Sigmoid colon (tissue), 7 donors: ENCODE results near the gene ELFN2. TPM values are rescaled to one million over a fixed set of nuclear protein-coding genes. Genes with fewer than 3 reads are reported as not detected.

Experiments
- DNase-seq: peaks from one replicate; pipeline ENCODE4 v3.0.0-alpha.2; 2019
- H3K27ac ChIP-seq, 4 donors: fragments of 200-600 bp; sonication (generic); one replicate each; pipeline ENCODE4 v1.5.1; 2016 to 2019; ENCODE audit warnings: mild to moderate bottlenecking in 1 of 4
- H3K27me3 ChIP-seq, 3 donors: fragments of 200-600 bp; sonication (generic); one replicate each; pipeline ENCODE4 v1.5.1; 2019; ENCODE audit warnings: mild to moderate bottlenecking in 1 of 3
- H3K36me3 ChIP-seq, 4 donors: fragments of 200-600 bp; sonication (generic); one replicate each; pipeline ENCODE4 v1.5.1; 2016 to 2019
- H3K4me1 ChIP-seq, 4 donors: fragments of 200-600 bp; sonication (generic); one replicate each; pipeline ENCODE4 v1.5.1; 2017 to 2019
- H3K4me3 ChIP-seq, 4 donors: fragments of 200-600 bp; sonication (generic); one replicate each; pipeline ENCODE4 v1.5.1; 2017 to 2019; ENCODE audit warnings: mild to moderate bottlenecking in 2 of 4, moderate library complexity in 1 of 4
- H3K9me3 ChIP-seq, 4 donors: fragments of 200-600 bp in 3 of 4; sonication (generic) in 3 of 4; one replicate each; pipeline versions ENCODE4 v1.5.1 to v1.6.1; 2013 to 2019
- EP300 ChIP-seq, 4 donors: sonication (generic); formaldehyde crosslinking; IDR thresholded peaks; one replicate each; pipeline ENCODE4 v1.6.1; 2017; ENCODE audit warnings: antibody characterized with exemption in 4 of 4
- POLR2A ChIP-seq, 2 donors: fragments of 450-650 bp; IDR thresholded peaks; one replicate each; pipeline ENCODE4 v1.6.1; 2016; ENCODE audit warnings: antibody characterized with exemption in 2 of 2, mild to moderate bottlenecking in 2 of 2, moderate library complexity in 2 of 2
- POLR2AphosphoS5 ChIP-seq, 4 donors: sonication (generic); formaldehyde crosslinking; IDR thresholded peaks; one replicate each; pipeline ENCODE4 v1.6.1; 2017; ENCODE audit warnings: antibody characterized with exemption in 4 of 4
- WGBS, 2 donors: extraction: QIAGEN DNeasy Blood & Tissue Kit; methylation state at CpG; one replicate each; pipeline ENCODE4 v1.1.7; 2013; 5-methylcytosine and 5-hydroxymethylcytosine counted together
- intact Hi-C: fragments of 100-400 bp; cut with DNase I; formaldehyde crosslinking; loops from one replicate; pipeline ENCODE4 v1.15.1; 2023
- polyA plus RNA-seq, 3 donors: library from polyadenylated mRNA; stranded (reverse); fragments of 200-250 nt; gene quantifications; one replicate each; pipeline ENCODE4 v1.2.3, GENCODE V29; 2013
- total RNA-seq, 4 donors: library from RNA; depleted of rRNA; stranded (reverse); fragments of >200 nt; gene quantifications; one replicate each; pipeline ENCODE4 v1.1.0, GENCODE V29; 2016
- TF ChIP-seq, protein P1 (sequence below), 4 experiments: fragments of 450-650 bp in 3 of 4; fragments of 200-600 bp in 1 of 4; IDR thresholded peaks; one replicate each; pipeline ENCODE4 v1.5.1; 2016 to 2019; ENCODE audit warnings: antibody characterized with exemption in 4 of 4, mild to moderate bottlenecking in 3 of 4, moderate library complexity in 2 of 4
- donor health status: healthy with polysubstance abuse.
- donor health status: Bipolar disorder and iron deficiency.
- donor health status: healthy.

The ELFN2 gene
- total and polyA plus RNA-seq, 7 donors: under 0.01 to 0.55 (median 0.15) TPM; not detected in 3

DNA sequence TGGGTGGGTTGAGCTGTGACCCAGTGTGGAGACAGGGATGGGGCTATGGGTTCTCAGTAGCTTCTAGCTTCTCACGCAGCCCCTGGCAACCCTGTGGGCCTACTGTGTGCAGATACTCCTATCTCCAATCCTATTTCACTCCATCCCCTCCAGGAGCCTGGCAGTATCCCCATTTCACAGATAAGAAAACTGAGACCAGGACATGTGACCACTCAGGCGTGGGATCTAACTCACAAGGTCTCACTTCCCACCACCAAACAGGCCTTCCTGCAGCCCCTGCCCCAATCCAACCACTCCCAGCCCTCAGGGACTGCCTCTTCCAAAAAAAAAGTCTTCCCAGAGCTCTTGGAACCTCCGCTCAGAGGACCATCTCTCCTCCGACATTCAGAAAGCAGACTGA is 15.6 kb downstream of the ELFN2 start:
- H3K27me3 ChIP-seq: peaks cover 0 to 53% (median 2%) of the 10 kb centered on the region in 3 donors
- no peaks in the 10 kb centered on the region for H3K4me1 ChIP-seq
- no peak overlapping the region for H3K4me3 ChIP-seq
- WGBS, 2 donors: 69 to 89% methylated on average over 4 of the region's 4 CpGs
- no peak overlapping the region for H3K27ac ChIP-seq
- no peaks in the 10 kb centered on the region for H3K9me3 ChIP-seq
- intact Hi-C loops: no loop called here
- no peaks in the 10 kb centered on the region for H3K36me3 ChIP-seq
- TF ChIP-seq POLR2AphosphoS5 (IDR thresholded peaks at IDR 0.05): no peak
- no peak for DNase-seq

DNA sequence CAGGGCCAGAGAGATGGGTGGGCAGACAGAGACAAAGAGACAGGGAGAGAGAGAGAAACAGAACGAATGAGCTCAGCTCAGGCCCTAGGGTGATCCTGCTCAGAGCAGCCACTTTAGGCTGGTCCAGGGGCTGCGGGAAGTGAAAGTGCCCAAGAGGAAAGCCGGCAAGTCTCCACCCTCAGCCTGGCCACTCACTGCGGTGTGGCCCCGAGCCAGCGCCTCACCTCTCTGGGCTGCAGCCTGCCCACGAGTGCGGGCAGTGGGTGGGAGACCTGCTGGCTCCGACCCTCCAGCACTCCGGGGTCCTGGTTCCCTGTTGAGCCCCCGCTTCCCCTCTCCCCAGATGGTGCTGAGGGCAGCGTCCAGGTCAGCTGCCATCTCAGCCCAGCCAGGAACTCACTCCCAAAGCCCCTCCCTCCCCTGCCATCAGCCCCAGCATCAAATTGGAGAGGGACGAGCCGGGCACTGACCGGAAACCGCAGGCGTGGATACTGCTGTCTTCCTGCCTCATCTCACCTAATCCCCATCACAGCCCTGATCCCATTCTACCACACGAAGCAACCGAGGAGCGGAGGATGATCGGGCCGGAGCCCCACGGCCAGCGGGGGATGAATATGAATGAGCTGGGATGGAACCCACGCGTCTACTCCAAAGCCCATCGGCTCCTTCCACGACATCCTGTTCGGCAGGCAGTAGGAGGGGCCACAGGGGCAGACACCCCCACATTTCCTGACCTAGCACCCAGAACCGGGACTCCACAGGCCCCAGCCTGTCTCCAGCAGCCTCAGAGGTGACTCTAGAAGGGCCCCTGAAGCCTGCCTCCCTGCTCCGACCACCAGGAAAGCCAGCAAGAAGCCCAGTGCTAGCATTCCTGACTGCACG is 16.9 kb downstream of the ELFN2 start:
- H3K4me1 ChIP-seq: no peaks in the 10 kb centered on the region
- peaks cover 0 to 47% (median 0%) of the 10 kb centered on the region in 3 donors for H3K27me3 ChIP-seq
- no peak overlapping the region for H3K27ac ChIP-seq
- WGBS, 2 donors: 70 to 72% methylated on average over 32 of the region's 32 CpGs
- no peak for DNase-seq
- H3K4me3 ChIP-seq: no peak overlapping the region
- TF ChIP-seq POLR2AphosphoS5 (IDR thresholded peaks at IDR 0.05): no peak
- no peak for TF ChIP-seq EP300 (IDR thresholded peaks at IDR 0.05)
- TF ChIP-seq, protein P1, sequence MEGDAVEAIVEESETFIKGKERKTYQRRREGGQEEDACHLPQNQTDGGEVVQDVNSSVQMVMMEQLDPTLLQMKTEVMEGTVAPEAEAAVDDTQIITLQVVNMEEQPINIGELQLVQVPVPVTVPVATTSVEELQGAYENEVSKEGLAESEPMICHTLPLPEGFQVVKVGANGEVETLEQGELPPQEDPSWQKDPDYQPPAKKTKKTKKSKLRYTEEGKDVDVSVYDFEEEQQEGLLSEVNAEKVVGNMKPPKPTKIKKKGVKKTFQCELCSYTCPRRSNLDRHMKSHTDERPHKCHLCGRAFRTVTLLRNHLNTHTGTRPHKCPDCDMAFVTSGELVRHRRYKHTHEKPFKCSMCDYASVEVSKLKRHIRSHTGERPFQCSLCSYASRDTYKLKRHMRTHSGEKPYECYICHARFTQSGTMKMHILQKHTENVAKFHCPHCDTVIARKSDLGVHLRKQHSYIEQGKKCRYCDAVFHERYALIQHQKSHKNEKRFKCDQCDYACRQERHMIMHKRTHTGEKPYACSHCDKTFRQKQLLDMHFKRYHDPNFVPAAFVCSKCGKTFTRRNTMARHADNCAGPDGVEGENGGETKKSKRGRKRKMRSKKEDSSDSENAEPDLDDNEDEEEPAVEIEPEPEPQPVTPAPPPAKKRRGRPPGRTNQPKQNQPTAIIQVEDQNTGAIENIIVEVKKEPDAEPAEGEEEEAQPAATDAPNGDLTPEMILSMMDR (IDR thresholded peaks at IDR 0.05): no peak
- TF ChIP-seq POLR2A (IDR thresholded peaks at IDR 0.05): no peak
- intact Hi-C loops: no loop called here
- no peaks in the 10 kb centered on the region for H3K9me3 ChIP-seq
- H3K36me3 ChIP-seq: no peaks in the 10 kb centered on the region

DNA sequence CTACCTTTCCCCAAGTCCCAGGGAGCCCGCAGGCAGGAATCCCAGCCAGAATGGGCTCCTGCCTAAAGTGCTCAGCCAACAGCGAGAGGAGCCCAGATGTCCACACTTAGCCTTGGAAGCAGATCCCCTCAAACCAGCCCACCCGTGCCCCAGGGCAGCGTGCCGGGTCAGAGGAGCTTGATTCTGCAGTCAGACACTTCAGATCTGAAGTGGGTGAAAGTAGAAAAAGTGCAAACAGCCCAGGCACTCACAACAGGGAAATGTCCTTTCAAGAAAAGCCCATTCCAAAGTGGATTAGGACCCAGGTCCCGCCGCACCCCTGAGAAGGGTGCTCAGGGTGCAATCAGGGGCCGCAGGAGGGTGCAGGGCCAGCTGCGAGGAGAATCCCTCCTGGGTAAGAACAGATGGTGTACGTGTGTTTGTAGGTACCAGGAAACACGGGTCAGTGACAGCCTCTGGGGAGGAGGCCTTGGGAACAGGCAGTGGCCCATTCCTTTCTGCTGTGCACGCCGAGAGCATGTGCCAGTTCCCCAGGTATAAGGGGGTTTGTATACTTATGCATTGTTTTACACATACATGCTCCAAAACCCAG is 17.7 kb downstream of the ELFN2 start:
- no peak overlapping the region for H3K27ac ChIP-seq
- no peaks in the 10 kb centered on the region for H3K4me1 ChIP-seq
- 76 to 81% methylated on average over 13 of the region's 13 CpGs for WGBS, 2 donors
- TF ChIP-seq POLR2AphosphoS5 (IDR thresholded peaks at IDR 0.05) (no peak), POLR2A (IDR thresholded peaks at IDR 0.05) (no peak), EP300 (IDR thresholded peaks at IDR 0.05) (no peak)
- TF ChIP-seq, protein P1 (IDR thresholded peaks at IDR 0.05): no peak
- DNase-seq: no peak
- intact Hi-C loops: no loop called here
- no peak overlapping the region for H3K4me3 ChIP-seq
- H3K27me3 ChIP-seq: peaks cover 0 to 44% (median 0%) of the 10 kb centered on the region in 3 donors
- no peaks in the 10 kb centered on the region for H3K36me3 ChIP-seq
- no peaks in the 10 kb centered on the region for H3K9me3 ChIP-seq

DNA sequence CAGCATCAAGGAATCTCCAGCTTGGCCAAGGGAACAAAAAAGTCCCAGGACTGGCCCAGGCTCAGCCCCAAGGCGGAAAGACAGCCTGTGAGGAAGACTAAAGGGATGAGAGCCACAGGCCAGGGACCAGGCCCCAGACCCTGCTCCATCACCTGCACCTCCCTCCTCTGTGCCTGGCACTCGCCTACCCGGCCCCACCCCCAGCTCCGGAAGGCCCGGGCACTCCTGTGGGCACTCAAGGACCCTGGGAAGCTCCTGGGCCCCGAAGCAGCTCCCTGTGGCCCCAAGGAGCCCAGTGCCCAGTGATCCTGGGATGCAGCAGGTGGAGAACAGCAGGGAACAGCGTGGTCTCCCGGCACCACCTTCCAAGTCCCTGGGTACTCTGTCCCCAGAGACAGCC is 18.2 kb downstream of the ELFN2 start:
- H3K27ac ChIP-seq: no peak overlapping the region
- no peak overlapping the region for H3K4me3 ChIP-seq
- TF ChIP-seq, protein P1 (IDR thresholded peaks at IDR 0.05): no peak
- TF ChIP-seq POLR2AphosphoS5 (IDR thresholded peaks at IDR 0.05): no peak
- intact Hi-C loops: no loop called here
- no peaks in the 10 kb centered on the region for H3K4me1 ChIP-seq
- WGBS, 2 donors: 69 to 89% methylated on average over 8 of the region's 8 CpGs
- peaks cover 0 to 44% (median 3%) of the 10 kb centered on the region in 3 donors for H3K27me3 ChIP-seq
- no peaks in the 10 kb centered on the region for H3K9me3 ChIP-seq
- DNase-seq: no peak
- no peaks in the 10 kb centered on the region for H3K36me3 ChIP-seq

DNA sequence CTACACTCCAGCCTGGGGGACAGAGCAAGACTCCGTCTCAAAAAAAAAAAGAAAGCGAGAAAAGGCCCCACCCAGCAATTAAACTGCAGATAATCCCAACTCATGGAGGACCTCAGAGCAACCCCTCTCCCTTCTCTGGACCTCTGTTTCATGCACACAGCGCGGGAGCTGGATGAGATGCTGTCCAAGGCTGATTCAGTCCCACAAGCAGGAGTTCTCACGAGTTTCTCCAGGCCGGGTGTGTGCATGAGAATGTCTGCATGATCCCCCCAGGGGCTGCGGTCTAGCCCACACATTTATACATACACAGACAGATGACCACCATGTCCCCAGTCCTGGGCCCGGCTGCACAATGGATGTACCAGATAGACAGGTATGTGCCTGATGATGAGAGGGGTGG is 19.4 kb downstream of the ELFN2 start:
- no peaks in the 10 kb centered on the region for H3K36me3 ChIP-seq
- DNase-seq: no peak
- no peaks in the 10 kb centered on the region for H3K9me3 ChIP-seq
- H3K27me3 ChIP-seq: peaks cover 0 to 44% (median 9%) of the 10 kb centered on the region in 3 donors
- H3K4me3 ChIP-seq: no peak overlapping the region
- intact Hi-C loops: no loop called here
- H3K4me1 ChIP-seq: no peaks in the 10 kb centered on the region
- H3K27ac ChIP-seq: no peak overlapping the region
- TF ChIP-seq EP300 (IDR thresholded peaks at IDR 0.05): no peak
- TF ChIP-seq POLR2AphosphoS5 (IDR thresholded peaks at IDR 0.05): no peak
- TF ChIP-seq, protein P1 (IDR thresholded peaks at IDR 0.05): no peak
- no peak for TF ChIP-seq POLR2A (IDR thresholded peaks at IDR 0.05)
- WGBS, 2 donors: 60 to 77% methylated on average over 8 of the region's 8 CpGs
